ENCODE measurements around the gene KRT23. TPM values are rescaled to one million over a fixed set of nuclear protein-coding genes. Genes with fewer than 3 reads are reported as not detected.

The KRT23 gene
- total and polyA plus RNA-seq, 2 of the 13 experiments (the other 11 are each of a cell fraction or from before 2014, with no cell fraction given), result 24.7 to 51.1 TPM

DNA sequence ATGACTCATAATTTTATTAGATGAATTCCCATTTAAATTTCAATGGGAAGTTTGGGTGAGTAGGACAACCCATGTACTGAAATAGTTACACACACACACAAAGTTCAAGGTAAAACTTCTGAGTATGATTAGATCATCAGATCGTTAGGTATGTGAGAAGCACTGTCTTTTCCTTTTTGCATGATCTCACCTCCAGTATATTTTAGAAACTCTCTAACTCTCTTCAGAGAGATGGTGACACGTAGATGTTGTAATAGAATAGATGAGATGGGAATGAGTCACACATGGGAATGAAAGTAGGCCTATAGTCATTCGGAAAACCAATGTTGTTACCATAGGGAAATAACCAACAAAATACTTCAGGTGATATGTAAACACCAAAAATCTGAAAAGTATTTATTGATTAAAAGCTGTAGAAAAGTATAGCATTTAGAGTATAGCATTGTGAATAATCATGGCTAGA, 22.2 kb downstream of the KRT23 start (continued):
- TF ChIP-seq, protein P1, sequence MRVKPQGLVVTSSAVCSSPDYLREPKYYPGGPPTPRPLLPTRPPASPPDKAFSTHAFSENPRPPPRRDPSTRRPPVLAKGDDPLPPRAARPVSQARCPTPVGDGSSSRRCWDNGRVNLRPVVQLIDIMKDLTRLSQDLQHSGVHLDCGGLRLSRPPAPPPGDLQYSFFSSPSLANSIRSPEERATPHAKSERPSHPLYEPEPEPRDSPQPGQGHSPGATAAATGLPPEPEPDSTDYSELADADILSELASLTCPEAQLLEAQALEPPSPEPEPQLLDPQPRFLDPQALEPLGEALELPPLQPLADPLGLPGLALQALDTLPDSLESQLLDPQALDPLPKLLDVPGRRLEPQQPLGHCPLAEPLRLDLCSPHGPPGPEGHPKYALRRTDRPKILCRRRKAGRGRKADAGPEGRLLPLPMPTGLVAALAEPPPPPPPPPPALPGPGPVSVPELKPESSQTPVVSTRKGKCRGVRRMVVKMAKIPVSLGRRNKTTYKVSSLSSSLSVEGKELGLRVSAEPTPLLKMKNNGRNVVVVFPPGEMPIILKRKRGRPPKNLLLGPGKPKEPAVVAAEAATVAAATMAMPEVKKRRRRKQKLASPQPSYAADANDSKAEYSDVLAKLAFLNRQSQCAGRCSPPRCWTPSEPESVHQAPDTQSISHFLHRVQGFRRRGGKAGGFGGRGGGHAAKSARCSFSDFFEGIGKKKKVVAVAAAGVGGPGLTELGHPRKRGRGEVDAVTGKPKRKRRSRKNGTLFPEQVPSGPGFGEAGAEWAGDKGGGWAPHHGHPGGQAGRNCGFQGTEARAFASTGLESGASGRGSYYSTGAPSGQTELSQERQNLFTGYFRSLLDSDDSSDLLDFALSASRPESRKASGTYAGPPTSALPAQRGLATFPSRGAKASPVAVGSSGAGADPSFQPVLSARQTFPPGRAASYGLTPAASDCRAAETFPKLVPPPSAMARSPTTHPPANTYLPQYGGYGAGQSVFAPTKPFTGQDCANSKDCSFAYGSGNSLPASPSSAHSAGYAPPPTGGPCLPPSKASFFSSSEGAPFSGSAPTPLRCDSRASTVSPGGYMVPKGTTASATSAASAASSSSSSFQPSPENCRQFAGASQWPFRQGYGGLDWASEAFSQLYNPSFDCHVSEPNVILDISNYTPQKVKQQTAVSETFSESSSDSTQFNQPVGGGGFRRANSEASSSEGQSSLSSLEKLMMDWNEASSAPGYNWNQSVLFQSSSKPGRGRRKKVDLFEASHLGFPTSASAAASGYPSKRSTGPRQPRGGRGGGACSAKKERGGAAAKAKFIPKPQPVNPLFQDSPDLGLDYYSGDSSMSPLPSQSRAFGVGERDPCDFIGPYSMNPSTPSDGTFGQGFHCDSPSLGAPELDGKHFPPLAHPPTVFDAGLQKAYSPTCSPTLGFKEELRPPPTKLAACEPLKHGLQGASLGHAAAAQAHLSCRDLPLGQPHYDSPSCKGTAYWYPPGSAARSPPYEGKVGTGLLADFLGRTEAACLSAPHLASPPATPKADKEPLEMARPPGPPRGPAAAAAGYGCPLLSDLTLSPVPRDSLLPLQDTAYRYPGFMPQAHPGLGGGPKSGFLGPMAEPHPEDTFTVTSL (CRISPR knock-in tag; IDR thresholded peaks at IDR 0.05; ENCODE audit: borderline replicate concordance), result peak; percentile 16; the same call in 1 of the 2 replicates
- TF ChIP-seq MIER3 (CRISPR knock-in tag; IDR thresholded peaks at IDR 0.05; ENCODE audit: borderline replicate concordance) (peak; percentile 71; the same call in 1 of the 2 replicates), FOXP1 (IDR thresholded peaks at IDR 0.05) (no peak), FOXP1 (CRISPR knock-in tag; IDR thresholded peaks at IDR 0.05) (peak; percentile 57; the same call in 1 of the 2 replicates), SSRP1 (CRISPR knock-in tag; IDR thresholded peaks at IDR 0.05) (0 out of 2 replicates have a peak, but pooled peaks have one; percentile 46), ZNF557 (CRISPR knock-in tag; IDR thresholded peaks at IDR 0.05) (no peak), TBX3 (IDR thresholded peaks at IDR 0.05; ENCODE audit: borderline replicate concordance) (peak; percentile 52; the same call in 1 of the 2 replicates), ZNF253 (CRISPR knock-in tag; IDR thresholded peaks at IDR 0.05; ENCODE audit: borderline replicate concordance) (no peak), NAIF1 (CRISPR knock-in tag; IDR thresholded peaks at IDR 0.05; ENCODE audit: borderline replicate concordance) (no peak), ASH2L (IDR thresholded peaks at IDR 0.05; ENCODE audit: insufficient read length, low read depth, low read length) (peak; percentile 38), MED1 (CRISPR knock-in tag; IDR thresholded peaks at IDR 0.05) (peak; percentile 84), ZSCAN29 (CRISPR knock-in tag; conservative IDR thresholded peaks at IDR 0.05) (no peak), KAT8 (CRISPR knock-in tag; IDR thresholded peaks at IDR 0.05) (peak; percentile 38; the same call in 1 of the 2 replicates), LCORL (IDR thresholded peaks at IDR 0.05) (0 out of 2 replicates have a peak, but pooled peaks have one; percentile 18), LCORL (CRISPR knock-in tag; IDR thresholded peaks at IDR 0.05) (no peak), NFE2L1 (CRISPR knock-in tag; IDR thresholded peaks at IDR 0.05; ENCODE audit: borderline replicate concordance) (no peak)
- TF ChIP-seq, protein P2, sequence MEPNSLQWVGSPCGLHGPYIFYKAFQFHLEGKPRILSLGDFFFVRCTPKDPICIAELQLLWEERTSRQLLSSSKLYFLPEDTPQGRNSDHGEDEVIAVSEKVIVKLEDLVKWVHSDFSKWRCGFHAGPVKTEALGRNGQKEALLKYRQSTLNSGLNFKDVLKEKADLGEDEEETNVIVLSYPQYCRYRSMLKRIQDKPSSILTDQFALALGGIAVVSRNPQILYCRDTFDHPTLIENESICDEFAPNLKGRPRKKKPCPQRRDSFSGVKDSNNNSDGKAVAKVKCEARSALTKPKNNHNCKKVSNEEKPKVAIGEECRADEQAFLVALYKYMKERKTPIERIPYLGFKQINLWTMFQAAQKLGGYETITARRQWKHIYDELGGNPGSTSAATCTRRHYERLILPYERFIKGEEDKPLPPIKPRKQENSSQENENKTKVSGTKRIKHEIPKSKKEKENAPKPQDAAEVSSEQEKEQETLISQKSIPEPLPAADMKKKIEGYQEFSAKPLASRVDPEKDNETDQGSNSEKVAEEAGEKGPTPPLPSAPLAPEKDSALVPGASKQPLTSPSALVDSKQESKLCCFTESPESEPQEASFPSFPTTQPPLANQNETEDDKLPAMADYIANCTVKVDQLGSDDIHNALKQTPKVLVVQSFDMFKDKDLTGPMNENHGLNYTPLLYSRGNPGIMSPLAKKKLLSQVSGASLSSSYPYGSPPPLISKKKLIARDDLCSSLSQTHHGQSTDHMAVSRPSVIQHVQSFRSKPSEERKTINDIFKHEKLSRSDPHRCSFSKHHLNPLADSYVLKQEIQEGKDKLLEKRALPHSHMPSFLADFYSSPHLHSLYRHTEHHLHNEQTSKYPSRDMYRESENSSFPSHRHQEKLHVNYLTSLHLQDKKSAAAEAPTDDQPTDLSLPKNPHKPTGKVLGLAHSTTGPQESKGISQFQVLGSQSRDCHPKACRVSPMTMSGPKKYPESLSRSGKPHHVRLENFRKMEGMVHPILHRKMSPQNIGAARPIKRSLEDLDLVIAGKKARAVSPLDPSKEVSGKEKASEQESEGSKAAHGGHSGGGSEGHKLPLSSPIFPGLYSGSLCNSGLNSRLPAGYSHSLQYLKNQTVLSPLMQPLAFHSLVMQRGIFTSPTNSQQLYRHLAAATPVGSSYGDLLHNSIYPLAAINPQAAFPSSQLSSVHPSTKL (CRISPR knock-in tag; IDR thresholded peaks at IDR 0.05), result peak; percentile 92
- TF ChIP-seq, protein P3, sequence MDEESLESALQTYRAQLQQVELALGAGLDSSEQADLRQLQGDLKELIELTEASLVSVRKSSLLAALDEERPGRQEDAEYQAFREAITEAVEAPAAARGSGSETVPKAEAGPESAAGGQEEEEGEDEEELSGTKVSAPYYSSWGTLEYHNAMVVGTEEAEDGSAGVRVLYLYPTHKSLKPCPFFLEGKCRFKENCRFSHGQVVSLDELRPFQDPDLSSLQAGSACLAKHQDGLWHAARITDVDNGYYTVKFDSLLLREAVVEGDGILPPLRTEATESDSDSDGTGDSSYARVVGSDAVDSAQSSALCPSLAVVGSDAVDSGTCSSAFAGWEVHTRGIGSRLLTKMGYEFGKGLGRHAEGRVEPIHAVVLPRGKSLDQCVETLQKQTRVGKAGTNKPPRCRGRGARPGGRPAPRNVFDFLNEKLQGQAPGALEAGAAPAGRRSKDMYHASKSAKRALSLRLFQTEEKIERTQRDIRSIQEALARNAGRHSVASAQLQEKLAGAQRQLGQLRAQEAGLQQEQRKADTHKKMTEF (CRISPR knock-in tag; IDR thresholded peaks at IDR 0.05), result peak; percentile 75
- TF ChIP-seq, protein P4, sequence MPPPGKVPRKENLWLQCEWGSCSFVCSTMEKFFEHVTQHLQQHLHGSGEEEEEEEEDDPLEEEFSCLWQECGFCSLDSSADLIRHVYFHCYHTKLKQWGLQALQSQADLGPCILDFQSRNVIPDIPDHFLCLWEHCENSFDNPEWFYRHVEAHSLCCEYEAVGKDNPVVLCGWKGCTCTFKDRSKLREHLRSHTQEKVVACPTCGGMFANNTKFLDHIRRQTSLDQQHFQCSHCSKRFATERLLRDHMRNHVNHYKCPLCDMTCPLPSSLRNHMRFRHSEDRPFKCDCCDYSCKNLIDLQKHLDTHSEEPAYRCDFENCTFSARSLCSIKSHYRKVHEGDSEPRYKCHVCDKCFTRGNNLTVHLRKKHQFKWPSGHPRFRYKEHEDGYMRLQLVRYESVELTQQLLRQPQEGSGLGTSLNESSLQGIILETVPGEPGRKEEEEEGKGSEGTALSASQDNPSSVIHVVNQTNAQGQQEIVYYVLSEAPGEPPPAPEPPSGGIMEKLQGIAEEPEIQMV (CRISPR knock-in tag; IDR thresholded peaks at IDR 0.05; ENCODE audit: low read depth), result no peak
